GM23338 (cell line): ENCODE measurements around the gene MICAL2.

Experiments
- CREB1 ChIP-seq: fragments of 250-450 bp; sonication (Bioruptor Pico); IDR thresholded peaks from 2 replicates; pipeline ENCODE4 v1.5.0; 2020; ENCODE audit warnings: low read depth, mild to moderate bottlenecking, moderate library complexity
- ETS1 ChIP-seq: IDR thresholded peaks from 2 replicates; pipeline ENCODE4 v1.6.1; 2016; ENCODE audit warnings: antibody characterized with exemption
- EZH2 ChIP-seq: fragments of 200-600 bp; sonication (generic); IDR thresholded peaks from one replicate; pipeline ENCODE4 v1.8.0; 2017; ENCODE audit warnings: antibody characterized with exemption, mild to moderate bottlenecking, low read depth; ENCODE audit not compliant: unreplicated experiment
- EZH2phosphoT487 ChIP-seq: fragments of 200-600 bp; sonication (generic); IDR thresholded peaks from one replicate; pipeline ENCODE4 v1.8.1; 2018; ENCODE audit warnings: antibody characterized with exemption; ENCODE audit not compliant: unreplicated experiment
- JUNB ChIP-seq: IDR thresholded peaks from one replicate; pipeline ENCODE4 v1.6.1; 2016; ENCODE audit warnings: antibody characterized with exemption; ENCODE audit not compliant: unreplicated experiment
- NANOG ChIP-seq: IDR thresholded peaks from 2 replicates; pipeline ENCODE4 v1.6.1; 2016; ENCODE audit warnings: antibody characterized with exemption, borderline replicate concordance
- POLR2AphosphoS5 ChIP-seq: IDR thresholded peaks from 2 replicates; pipeline ENCODE4 v1.6.1; 2016; ENCODE audit warnings: antibody characterized with exemption, low read depth
- STAT1 ChIP-seq: IDR thresholded peaks from one replicate; pipeline ENCODE4 v1.6.1; 2016; ENCODE audit warnings: antibody characterized with exemption; ENCODE audit not compliant: unreplicated experiment
- ZNF114 ChIP-seq: fragments of 250-450 bp; sonication (Bioruptor Pico); IDR thresholded peaks from 2 replicates; pipeline ENCODE4 v1.5.0; 2020; ENCODE audit warnings: mild to moderate bottlenecking, moderate library complexity
- ZNF331 ChIP-seq: fragments of 250-450 bp; sonication (Bioruptor Pico); IDR thresholded peaks from 2 replicates; pipeline ENCODE4 v1.5.0; 2020; ENCODE audit warnings: low read depth, mild to moderate bottlenecking, moderate library complexity
- ZNF462 ChIP-seq: fragments of 250-450 bp; sonication (Bioruptor Pico); IDR thresholded peaks from 2 replicates; pipeline ENCODE4 v1.5.0; 2020; ENCODE audit warnings: mild to moderate bottlenecking, moderate library complexity
- TF ChIP-seq, protein P1 (sequence below), 2 experiments: fragments of 200-600 bp in 1 of 2; sonication (generic) in 1 of 2; conservative IDR thresholded peaks; 2 replicates each; pipeline versions ENCODE4 v1.5.1 to v1.6.1; 2016 to 2017; ENCODE audit warnings: antibody characterized with exemption in 2 of 2, low read depth in 2 of 2, mild to moderate bottlenecking in 2 of 2, moderate library complexity in 1 of 2
- TF ChIP-seq, protein P2 (sequence below): IDR thresholded peaks from one replicate; pipeline ENCODE4 v1.6.1; 2018; ENCODE audit warnings: antibody characterized with exemption; ENCODE audit not compliant: unreplicated experiment

- TF ChIP-seq, protein P1, sequence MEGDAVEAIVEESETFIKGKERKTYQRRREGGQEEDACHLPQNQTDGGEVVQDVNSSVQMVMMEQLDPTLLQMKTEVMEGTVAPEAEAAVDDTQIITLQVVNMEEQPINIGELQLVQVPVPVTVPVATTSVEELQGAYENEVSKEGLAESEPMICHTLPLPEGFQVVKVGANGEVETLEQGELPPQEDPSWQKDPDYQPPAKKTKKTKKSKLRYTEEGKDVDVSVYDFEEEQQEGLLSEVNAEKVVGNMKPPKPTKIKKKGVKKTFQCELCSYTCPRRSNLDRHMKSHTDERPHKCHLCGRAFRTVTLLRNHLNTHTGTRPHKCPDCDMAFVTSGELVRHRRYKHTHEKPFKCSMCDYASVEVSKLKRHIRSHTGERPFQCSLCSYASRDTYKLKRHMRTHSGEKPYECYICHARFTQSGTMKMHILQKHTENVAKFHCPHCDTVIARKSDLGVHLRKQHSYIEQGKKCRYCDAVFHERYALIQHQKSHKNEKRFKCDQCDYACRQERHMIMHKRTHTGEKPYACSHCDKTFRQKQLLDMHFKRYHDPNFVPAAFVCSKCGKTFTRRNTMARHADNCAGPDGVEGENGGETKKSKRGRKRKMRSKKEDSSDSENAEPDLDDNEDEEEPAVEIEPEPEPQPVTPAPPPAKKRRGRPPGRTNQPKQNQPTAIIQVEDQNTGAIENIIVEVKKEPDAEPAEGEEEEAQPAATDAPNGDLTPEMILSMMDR (conservative IDR thresholded peaks at IDR 0.05; ENCODE audit: low read depth in 2 of 2) = no peak
- TF ChIP-seq POLR2AphosphoS5 (no peak), EZH2 (no peak), EZH2phosphoT487 (no peak), ZNF462 (no peak), STAT1 (no peak), ZNF114 (CRISPR knock-in tag) (no peak), JUNB (no peak), CREB1 (CRISPR knock-in tag) (no peak), NANOG (no peak), ZNF331 (CRISPR knock-in tag) (no peak), ETS1 (no peak)
- TF ChIP-seq, protein P2, sequence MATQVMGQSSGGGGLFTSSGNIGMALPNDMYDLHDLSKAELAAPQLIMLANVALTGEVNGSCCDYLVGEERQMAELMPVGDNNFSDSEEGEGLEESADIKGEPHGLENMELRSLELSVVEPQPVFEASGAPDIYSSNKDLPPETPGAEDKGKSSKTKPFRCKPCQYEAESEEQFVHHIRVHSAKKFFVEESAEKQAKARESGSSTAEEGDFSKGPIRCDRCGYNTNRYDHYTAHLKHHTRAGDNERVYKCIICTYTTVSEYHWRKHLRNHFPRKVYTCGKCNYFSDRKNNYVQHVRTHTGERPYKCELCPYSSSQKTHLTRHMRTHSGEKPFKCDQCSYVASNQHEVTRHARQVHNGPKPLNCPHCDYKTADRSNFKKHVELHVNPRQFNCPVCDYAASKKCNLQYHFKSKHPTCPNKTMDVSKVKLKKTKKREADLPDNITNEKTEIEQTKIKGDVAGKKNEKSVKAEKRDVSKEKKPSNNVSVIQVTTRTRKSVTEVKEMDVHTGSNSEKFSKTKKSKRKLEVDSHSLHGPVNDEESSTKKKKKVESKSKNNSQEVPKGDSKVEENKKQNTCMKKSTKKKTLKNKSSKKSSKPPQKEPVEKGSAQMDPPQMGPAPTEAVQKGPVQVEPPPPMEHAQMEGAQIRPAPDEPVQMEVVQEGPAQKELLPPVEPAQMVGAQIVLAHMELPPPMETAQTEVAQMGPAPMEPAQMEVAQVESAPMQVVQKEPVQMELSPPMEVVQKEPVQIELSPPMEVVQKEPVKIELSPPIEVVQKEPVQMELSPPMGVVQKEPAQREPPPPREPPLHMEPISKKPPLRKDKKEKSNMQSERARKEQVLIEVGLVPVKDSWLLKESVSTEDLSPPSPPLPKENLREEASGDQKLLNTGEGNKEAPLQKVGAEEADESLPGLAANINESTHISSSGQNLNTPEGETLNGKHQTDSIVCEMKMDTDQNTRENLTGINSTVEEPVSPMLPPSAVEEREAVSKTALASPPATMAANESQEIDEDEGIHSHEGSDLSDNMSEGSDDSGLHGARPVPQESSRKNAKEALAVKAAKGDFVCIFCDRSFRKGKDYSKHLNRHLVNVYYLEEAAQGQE = no peak
These were observed 6.1 kb downstream of the MICAL2 start for GRCh38 chr11:12116425-12117032.
